ENCODE data around the gene KIAA1671. TPM values are rescaled to one million over a fixed set of nuclear protein-coding genes. Genes with fewer than 3 reads are reported as not detected.

The KIAA1671 gene
- total RNA-seq, 1 donor from 2014 or later, result 12.8 TPM

- ATAC-seq (peak; percentile 65), DNase-seq (ENCODE audit: missing footprints) (no peak)
- intact Hi-C loops (cut with DNase I), result loop anchor here (5.0 kb wide), 1 partner anchor 33 kb away; no protein-coding TSS in a partner anchor
Measured at GRCh38 chr22:25025491-25026400, 73.2 kb downstream of the KIAA1671 start.

- intact Hi-C loops (cut with DNase I), result loop anchor here (5.0 kb wide), 1 partner anchor 35 kb away; no protein-coding TSS in a partner anchor
- peak; percentile 60 for ATAC-seq
- no peak for DNase-seq (ENCODE audit: missing footprints)
Measured at GRCh38 chr22:25027043-25027906, 74.8 kb downstream of the KIAA1671 start.

GRCh38 chr22:25027959-25028840 is 75.7 kb downstream of the KIAA1671 start:
- intact Hi-C loops (cut with DNase I), result loop anchor here (1.0 to 5.0 kb wide), 2 partner anchors 36 to 75 kb away; no protein-coding TSS in a partner anchor
- no peak for DNase-seq (ENCODE audit: missing footprints)
- no peak for ATAC-seq

GRCh38 chr22:25028841-25029141 is 76.3 kb downstream of the KIAA1671 start:
- intact Hi-C loops (cut with DNase I), result loop anchor here (1.0 to 5.0 kb wide), 2 partner anchors 36 to 75 kb away; no protein-coding TSS in a partner anchor
- DNase-seq (ENCODE audit: missing footprints) (no peak), ATAC-seq (no peak)

GRCh38 chr22:25029181-25029580 is 76.7 kb downstream of the KIAA1671 start:
- no peak for DNase-seq (ENCODE audit: missing footprints)
- no peak for ATAC-seq
- intact Hi-C loops (cut with DNase I), result loop anchor here (5.0 kb wide), 1 partner anchor 37 kb away; no protein-coding TSS in a partner anchor

- ATAC-seq, result peak; percentile 69
- DNase-seq (ENCODE audit: missing footprints), result no peak
- intact Hi-C loops (cut with DNase I), result no loop called here
Measured at GRCh38 chr22:25030636-25031035, 78.1 kb downstream of the KIAA1671 start.

GRCh38 chr22:25032066-25032465 is 79.5 kb downstream of the KIAA1671 start:
- ATAC-seq (no peak), DNase-seq (ENCODE audit: missing footprints) (no peak)
- intact Hi-C loops (cut with DNase I), result no loop called here

- ATAC-seq, result no peak
- intact Hi-C loops (cut with DNase I), result no loop called here
Measured at GRCh38 chr22:25035715-25036114, 83.2 kb downstream of the KIAA1671 start.

GRCh38 chr22:25038239-25038638 is 85.7 kb downstream of the KIAA1671 start:
- no peak for ATAC-seq
- peak; percentile 39 for DNase-seq (ENCODE audit: missing footprints)
- intact Hi-C loops (cut with DNase I), result no loop called here

More at GRCh38 chr22:25035715-25036114, 83.2 kb downstream of the KIAA1671 start:
- no peak for DNase-seq (ENCODE audit: missing footprints)

- intact Hi-C loops (cut with DNase I), result no loop called here
- DNase-seq (ENCODE audit: missing footprints) (peak; percentile 27), ATAC-seq (no peak)
Measured at GRCh38 chr22:25038771-25039170, 86.3 kb downstream of the KIAA1671 start.

- DNase-seq (ENCODE audit: missing footprints), result peak; percentile 44
- intact Hi-C loops (cut with DNase I), result no loop called here
- ATAC-seq, result no peak
Measured at GRCh38 chr22:25039255-25039654, 86.7 kb downstream of the KIAA1671 start.

GRCh38 chr22:25039754-25040153 is 87.2 kb downstream of the KIAA1671 start:
- intact Hi-C loops (cut with DNase I), result no loop called here
- no peak for DNase-seq (ENCODE audit: missing footprints)
- ATAC-seq, result no peak

- no peak for ATAC-seq
- intact Hi-C loops (cut with DNase I), result loop anchor here (5.0 kb wide), 1 partner anchor 278 kb away; no protein-coding TSS in a partner anchor
- DNase-seq (ENCODE audit: missing footprints), result peak; percentile 20
Measured at GRCh38 chr22:25045159-25045558, 92.6 kb downstream of the KIAA1671 start.

GRCh38 chr22:25048071-25048470 is 95.6 kb downstream of the KIAA1671 start:
- ATAC-seq, result no peak
- DNase-seq (ENCODE audit: missing footprints), result peak; percentile 17
- intact Hi-C loops (cut with DNase I), result loop anchor here (1.0 to 5.0 kb wide), 2 partner anchors 96 to 281 kb away; partner anchors contain the start of gene KIAA1671

GRCh38 chr22:25048659-25049647 is 96.4 kb downstream of the KIAA1671 start:
- peak; percentile 77 for ATAC-seq
- DNase-seq (ENCODE audit: missing footprints), result peak; percentile 46
- intact Hi-C loops (cut with DNase I), result loop anchor here (1.0 to 5.0 kb wide), 2 partner anchors 97 to 282 kb away; partner anchors contain the start of gene KIAA1671

GRCh38 chr22:25049770-25050169 is 97.3 kb downstream of the KIAA1671 start:
- no peak for ATAC-seq

GRCh38 chr22:25050566-25050965 is 98.0 kb downstream of the KIAA1671 start:
- ATAC-seq, result no peak
- DNase-seq (ENCODE audit: missing footprints), result peak; percentile 11
- intact Hi-C loops (cut with DNase I), result no loop called here

More at GRCh38 chr22:25049770-25050169, 97.3 kb downstream of the KIAA1671 start:
- intact Hi-C loops (cut with DNase I), result loop anchor here (5.0 kb wide), 1 partner anchor 282 kb away; no protein-coding TSS in a partner anchor
- no peak for DNase-seq (ENCODE audit: missing footprints)

Measured in Right ventricle myocardium inferior (tissue), 1 donor.